NCI-H2081 (cell line): ENCODE measurements around the gene ARHGAP22.

Experiments used
- DNase-seq, 2 experiments: peaks; one replicate each; lab custom pipeline; 2025; lab: John Stamatoyannopoulos, UW

Gene ARHGAP22

DNA sequence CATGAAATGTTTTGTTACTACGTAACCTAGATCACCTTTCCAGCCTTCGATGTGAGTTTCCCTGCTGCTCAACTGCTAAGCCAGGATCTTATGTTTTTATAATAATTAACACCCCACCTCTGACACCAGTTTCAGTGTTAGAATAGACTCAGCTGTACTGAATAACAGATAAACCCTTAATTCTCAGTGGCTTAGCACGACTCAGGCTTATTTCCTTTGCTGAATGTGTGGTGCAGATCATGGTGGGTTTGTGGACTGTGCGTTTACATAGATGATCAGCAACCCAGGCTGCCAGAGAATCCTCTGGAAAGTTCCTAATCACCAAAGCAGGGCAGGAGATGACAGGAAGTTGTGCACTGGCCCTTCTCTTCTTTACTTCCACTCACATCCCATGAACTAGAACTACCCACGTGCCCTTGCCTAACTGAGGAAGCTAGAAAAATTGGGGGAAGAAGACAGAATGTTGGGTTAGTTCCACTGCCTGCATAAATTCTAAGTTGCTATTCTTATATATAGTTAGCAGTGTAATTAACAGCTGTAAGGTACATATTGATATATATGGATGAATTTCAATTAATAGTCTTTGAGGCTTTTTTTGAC is 186.6 kb downstream of the ARHGAP22 start:
- DNase-seq: no peak

DNA sequence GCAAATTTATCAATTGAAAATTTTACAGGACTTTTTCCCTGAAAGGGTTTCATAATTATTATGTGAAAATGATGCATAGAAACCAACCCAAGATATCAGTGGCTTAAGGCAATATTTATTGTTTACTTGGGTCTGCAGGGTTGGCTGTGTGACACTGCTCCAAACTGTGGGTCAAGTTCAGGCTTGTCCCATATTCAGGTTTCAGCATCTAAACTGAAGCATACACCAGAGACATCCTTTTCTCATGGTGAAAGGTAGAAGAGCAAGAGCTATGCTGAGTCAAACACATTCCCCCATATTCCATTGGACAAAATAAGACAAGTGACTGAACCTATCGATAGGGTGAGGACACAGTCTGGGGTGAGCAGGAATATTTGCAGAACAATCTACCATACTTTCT is 187.5 kb downstream of the ARHGAP22 start:
- no peak for DNase-seq

DNA sequence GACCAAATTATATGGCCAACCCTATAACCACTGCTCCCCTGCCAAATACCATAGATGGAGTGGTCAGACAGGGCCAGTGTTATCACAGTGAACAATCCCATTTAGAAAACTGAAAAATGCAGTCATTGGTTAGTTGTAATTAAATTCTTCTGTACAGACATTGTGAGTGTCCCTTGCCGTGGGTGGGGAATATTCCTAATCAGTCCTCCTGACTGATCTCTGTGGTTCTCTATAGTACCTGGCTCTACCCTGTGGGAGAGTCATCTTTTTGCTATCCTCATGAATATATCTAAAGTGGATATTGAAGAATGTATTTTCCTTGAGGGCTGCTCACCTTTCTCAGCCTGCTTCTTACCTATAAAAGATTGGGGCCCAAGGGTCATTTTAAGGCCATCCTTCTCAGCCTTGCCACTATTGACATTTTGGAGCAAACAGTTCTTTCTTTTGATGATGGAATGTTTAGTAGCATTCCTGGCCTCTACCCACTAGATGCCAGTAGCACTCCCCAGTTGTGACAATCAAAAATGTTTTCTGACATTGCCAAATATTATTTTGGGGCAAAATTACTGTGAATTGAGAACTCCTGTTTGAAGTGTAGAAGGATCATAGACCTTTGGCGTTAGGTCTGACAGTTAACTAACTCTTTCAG is 188.2 kb downstream of the ARHGAP22 start:
- DNase-seq: no peak

DNA sequence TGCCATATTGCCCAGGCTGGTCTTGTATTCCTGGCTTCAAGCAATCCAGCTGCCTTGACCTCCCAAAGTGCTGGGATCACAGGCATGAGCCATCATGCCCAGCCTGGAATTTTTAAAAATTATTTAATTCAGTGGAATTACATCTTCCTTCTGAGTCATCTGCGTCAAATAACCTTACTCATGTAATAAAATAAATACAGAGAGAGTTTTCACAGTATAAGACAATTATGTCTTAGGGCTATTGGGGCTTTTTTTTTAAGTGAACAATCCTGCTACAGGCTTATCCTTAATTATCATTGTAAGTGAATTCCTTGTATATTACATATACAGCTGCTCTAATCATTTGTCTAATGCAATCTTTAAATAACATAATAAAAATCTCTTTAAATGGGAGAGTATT is 190.1 kb downstream of the ARHGAP22 start:
- no peak for DNase-seq

DNA sequence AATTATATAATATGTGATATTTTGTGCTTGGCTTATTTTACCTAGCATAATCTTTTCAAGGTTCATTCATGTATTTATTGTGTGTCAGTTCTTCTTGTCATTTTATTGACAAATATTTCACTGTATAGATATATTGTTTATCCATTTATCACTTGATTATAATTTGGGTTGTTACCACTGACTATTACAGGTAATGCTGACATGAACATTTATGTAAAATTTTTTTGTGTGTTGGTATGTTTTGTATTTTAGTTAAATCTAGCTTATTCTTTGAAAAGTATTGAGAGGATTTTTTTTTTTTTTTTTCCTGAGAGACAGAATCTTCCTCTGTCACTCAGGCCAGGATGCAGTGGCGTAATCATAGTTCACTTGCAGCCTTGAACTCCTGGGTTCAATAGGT is 190.7 kb downstream of the ARHGAP22 start:
- DNase-seq: no peak

DNA sequence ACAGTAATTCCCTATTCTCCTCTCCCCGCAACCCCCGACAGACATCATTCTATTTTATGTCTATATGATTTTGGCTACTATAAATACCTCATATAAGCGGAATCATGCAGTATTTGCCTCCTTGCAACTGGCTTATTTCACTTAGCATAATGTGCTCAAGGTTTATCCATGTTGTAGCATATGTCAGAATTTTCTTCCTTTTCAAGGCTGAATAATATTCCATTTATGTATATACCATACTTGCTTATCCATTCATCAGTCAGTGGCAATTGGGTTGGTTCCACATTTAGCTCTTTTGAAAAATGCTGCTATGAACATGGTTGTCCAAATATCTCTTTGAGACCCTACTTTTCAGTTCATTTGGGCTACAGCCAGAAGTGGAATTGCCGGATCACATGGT is 191.9 kb downstream of the ARHGAP22 start:
- DNase-seq: no peak

DNA sequence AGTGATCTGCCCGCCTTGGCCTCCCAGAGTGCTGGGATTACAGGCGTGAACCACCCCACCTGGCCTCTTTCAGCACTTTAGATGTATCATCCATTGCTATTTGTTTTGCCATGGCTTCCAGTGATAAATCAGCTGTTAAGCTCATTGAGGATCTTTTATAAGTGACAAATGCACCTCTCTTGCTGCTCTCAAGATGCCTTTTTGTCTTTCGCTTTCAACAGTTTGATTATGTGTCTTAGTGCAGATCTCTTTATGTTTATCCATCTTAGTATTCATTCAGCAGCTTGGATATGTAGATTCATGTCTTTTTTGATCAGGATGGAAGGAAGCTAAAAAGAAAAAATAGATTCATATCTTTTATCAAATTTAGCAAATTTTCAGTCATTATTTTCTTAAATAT is 192.8 kb downstream of the ARHGAP22 start:
- DNase-seq: no peak

DNA sequence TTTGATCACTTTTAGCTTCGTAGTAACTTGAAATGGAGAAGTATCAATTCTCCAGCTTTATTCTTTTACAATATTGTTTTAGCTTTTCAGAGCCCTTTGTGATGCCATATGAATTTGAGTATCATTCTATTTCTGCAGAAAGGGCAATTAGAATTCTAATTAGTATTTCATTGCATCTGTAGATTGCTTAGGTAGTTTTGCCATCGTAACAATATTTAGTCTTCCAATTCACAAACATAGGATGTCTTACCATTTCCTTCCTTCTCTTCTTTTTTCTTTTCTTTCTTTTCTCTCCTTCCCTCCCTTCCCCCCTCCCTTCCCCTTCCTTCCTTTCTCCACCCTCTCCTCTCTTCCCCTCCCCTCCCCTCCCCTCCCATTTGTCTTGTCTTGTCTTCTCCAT is 193.4 kb downstream of the ARHGAP22 start:
- DNase-seq: no peak

DNA sequence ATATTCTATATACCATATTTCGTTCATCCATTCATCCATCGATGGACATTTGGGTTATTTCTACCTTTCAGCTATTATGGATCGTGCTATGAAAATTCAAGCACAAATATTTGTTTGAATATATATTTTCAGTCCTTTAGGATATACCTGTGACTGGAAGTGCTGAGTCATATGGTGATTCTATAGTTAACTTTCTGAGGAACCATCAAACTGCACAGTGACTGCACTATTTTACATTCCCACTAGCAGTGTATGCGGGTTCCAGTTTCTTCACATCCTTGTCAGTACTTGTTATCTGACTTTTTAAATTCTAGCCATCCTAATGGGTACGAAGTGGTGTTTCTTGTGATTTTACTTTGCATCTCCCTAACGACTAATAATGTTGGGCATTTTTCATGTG is 194.4 kb downstream of the ARHGAP22 start:
- no peak for DNase-seq

DNA sequence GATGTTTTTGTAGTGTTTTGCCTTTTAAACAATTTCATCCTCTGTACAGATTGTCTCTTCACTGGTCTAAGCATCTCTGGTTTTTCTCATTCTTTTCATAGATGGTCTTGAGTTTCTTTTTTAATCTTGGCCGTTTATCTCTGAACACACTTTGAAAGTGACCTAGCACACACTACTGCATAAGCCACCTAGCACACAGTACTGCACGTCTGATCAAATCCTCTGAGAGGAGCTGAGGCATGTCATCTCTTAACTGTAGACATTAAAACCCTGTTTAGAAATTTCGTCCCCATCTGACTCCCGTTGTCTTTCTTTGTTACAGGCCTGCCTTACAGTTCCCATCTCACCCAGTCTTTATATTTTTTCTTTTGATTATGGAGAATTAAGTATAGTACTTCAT is 198.2 kb downstream of the ARHGAP22 start:
- DNase-seq: no peak

DNA sequence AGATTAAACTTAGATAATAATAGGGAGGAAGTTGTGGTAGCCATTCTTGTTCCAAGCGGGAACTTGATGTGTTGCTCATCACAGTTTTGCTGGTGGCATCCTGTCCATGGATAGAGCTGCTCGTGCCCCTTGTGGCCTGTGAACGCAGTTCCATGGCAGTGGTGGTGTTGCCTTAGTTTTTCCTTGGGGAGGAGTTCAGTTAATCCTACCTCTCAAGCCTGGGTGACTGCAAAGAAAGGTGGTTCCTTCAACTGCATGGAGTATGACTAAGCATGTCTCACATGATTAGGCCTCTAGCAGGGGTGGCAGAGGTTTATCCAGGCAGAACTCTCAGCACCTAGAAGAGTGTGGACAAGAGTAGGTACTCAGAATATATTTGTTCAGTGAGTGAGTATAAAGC is 198.7 kb downstream of the ARHGAP22 start:
- DNase-seq: no peak

DNA sequence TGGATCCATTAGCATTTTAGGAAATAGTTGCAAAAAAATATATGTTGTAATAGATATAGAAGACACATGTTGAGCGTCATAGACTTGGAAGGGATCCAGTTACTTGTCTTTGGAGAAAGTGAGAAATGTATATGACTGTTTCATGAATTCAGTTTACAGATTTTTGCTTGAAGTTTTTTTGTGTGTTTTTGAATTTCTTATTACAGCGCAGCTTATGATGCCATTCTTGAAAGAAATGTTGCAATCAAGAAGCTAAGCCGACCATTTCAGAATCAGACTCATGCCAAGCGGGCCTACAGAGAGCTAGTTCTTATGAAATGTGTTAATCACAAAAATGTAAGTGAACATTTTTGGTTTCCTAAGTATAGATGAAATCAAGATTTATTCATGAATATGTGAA is 200.2 kb downstream of the ARHGAP22 start:
- DNase-seq: no peak

DNA sequence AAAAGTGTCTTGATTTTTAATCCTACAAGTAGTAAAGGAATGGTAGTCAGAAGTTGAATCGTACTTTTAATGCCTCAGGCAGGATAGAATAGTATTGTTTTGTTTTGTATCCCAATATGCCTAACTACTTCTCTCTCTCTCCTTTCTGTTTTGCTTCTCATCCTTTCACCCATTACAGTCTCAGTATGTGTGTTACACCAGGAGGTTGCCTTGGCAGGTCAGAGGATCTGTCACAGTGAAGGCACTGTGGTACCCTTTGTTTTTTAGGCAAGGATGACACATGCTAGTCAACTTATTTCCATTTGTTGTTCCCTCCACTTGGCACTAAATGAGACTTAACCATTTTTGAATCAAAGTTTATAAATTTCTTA is 204.0 kb downstream of the ARHGAP22 start:
- DNase-seq: no peak

DNA sequence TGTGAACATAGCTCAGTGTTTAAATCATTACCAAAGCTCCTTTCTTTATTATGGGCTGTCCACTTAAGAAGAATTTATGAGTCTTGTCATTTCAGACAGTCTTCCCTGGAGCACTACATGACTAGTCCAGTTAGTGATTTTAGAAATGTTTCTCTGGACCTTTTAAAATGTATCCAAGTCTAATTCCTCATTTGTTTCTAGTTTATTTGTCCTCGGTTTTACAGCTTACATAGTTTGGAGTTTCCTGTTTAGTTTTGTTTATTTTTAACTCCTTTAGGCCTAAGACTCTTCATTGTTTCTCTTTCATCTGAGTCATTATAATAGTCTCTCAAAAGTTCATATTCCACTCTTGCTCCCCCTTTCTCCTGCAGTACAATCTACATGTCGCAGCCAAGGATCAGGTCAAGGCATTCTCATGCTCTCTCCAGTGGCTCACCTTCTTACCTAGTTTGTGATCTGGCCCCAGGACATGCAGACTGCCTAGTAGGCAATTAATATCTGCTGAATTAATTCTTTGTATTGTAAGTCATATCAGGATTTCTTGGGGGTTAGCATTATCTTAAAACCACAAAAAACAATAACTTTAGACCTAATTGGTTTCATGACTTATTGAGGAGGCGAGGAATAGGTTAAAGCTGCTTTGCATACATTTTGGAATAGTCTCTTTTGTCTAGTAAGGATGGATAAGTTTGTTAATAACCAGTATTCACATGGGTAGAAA is 204.6 kb downstream of the ARHGAP22 start:
- DNase-seq: no peak

DNA sequence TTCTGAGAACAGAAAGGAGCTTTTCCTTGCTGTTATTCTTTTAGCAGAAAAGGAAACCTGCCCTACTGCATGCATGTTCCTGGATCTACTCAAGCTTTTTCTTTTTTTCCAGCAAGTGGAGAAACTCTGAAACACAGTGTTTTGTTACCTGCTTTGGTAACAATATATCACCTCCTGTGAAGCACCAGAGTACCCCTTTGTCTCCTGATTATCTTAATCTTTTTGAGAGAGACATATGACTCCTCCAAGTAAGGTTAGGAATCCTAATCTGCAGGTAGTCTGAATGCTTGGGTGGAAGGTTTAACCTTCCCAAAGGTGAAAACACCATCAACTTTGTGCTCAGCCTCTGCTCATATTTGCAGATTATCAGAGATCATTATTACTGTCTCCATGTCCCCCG is 205.3 kb downstream of the ARHGAP22 start:
- no peak for DNase-seq

DNA sequence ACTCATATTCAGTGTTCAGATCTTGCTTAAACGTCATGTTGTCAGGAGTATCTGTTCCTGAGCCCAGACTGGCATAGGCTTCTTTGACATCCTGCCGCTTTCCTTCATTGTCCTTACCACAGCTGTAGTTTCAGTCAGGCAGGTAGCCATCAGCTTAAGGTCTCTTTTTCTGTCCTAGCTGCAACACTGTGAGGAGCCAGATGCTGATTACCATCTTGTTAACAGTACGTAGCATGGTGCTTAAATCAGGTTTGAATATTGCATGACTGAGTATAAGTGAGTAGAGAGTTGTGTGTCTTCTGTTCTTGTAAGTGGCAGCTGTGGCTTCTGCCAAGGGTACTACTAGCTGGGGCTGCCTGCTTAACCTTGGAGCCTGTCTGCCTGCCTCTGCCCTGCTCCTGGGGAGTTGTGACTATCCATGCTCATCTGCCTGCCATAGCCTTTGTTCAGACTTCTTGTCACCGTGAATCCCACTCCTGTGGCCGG is 205.8 kb downstream of the ARHGAP22 start:
- DNase-seq: no peak

DNA sequence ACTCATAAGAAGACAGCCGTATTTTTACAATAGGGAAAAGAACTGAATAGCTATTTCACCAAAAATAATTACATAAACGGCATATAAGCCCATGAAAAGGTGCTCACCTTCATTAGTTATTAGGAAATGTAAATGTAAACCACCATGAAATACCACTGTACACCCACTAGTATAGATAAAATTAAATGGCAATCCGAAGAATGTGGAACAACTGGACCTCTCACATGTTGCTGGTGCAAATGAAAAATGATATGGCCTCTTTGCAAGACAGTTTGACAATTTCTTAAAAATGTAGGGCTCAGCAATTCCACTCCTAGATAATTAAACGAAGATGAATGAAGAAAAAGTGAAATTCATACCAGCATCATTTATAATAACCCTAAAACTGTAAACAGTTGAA is 206.6 kb downstream of the ARHGAP22 start:
- DNase-seq: no peak
